ENCODE results near the gene OAT.

DNA sequence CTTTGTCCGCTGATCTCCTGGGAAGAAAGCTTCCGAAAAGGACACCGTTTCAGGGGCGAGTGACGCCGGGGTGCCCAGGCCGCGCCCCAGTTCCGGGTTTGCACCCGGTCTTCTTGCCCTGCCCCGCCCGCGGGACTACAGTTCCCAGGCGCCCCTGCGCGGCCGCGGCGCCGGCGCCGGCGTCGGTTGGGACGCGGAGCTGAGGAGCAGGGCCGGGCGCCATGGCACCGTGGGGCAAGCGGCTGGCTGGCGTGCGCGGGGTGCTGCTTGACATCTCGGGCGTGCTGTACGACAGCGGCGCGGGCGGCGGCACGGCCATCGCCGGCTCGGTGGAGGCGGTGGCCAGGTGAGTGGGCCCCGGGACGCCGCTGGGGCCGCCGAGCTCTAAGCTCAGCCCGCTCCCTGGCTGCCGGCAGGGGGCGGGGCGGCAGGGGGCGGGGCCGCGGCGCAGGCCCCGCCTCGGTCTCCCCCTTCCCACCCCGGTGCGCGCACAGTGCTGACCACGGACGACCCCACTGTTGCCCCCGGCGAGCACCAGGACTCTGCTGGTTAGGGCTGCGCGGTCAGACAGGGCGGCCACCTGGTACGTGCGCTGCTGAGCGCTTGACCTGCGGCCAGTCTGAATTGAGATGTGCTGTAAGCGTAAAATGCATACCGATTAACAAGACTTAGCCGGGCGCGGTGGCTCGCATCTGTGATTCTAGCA is 43.1 kb upstream of the OAT start, which contains the start of gene LHPP:
- TF ChIP-seq EZH2phosphoT487 (IDR thresholded peaks at IDR 0.05; ENCODE audit: low read length) (no peak), EZH2 (optimal IDR thresholded peaks at IDR 0.05; ENCODE audit: low read depth, low read length) (no peak)
- TF ChIP-seq, protein P1, sequence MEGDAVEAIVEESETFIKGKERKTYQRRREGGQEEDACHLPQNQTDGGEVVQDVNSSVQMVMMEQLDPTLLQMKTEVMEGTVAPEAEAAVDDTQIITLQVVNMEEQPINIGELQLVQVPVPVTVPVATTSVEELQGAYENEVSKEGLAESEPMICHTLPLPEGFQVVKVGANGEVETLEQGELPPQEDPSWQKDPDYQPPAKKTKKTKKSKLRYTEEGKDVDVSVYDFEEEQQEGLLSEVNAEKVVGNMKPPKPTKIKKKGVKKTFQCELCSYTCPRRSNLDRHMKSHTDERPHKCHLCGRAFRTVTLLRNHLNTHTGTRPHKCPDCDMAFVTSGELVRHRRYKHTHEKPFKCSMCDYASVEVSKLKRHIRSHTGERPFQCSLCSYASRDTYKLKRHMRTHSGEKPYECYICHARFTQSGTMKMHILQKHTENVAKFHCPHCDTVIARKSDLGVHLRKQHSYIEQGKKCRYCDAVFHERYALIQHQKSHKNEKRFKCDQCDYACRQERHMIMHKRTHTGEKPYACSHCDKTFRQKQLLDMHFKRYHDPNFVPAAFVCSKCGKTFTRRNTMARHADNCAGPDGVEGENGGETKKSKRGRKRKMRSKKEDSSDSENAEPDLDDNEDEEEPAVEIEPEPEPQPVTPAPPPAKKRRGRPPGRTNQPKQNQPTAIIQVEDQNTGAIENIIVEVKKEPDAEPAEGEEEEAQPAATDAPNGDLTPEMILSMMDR (IDR thresholded peaks at IDR 0.05; ENCODE audit: low read length), result 0 out of 2 replicates have a peak, but pooled peaks have one; percentile 5

Data from MM.1S (cell line).